ENCODE measurements around the gene LIPG.

LIPG gene

DNA sequence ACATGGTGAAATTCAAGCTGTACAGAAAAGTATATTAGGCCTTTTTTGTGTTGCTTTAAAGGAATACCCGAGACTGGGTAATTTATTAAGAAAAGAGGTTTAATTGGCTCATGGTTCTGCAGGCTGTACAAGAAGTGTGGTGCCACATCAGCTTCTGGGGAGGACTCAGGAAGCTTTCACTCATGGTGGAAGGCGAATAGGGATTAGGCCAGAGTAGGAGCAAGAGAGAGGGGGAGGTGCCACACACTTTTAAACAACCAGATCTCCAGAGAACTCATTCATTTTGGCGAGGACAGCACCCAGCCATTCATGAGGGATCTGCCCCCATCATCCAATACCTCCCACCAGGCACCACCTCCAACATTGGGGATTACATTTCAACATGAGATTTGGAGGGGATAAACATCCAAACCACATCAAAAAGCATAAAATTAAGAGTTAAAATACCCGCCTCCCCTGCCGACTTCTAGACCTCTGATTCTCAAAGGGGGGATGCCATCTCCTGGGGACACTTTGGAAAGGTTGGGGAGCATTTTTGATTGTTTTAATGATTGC is 15.1 kb upstream of the LIPG start:
- ChIA-PET POLR2A (no interaction called here), CTCF (interaction anchor here (0.9 kb wide), 1 partner anchor 234 kb away, joined by 3 read pairs; no protein-coding TSS in a partner anchor)
- TF ChIP-seq, protein P1, sequence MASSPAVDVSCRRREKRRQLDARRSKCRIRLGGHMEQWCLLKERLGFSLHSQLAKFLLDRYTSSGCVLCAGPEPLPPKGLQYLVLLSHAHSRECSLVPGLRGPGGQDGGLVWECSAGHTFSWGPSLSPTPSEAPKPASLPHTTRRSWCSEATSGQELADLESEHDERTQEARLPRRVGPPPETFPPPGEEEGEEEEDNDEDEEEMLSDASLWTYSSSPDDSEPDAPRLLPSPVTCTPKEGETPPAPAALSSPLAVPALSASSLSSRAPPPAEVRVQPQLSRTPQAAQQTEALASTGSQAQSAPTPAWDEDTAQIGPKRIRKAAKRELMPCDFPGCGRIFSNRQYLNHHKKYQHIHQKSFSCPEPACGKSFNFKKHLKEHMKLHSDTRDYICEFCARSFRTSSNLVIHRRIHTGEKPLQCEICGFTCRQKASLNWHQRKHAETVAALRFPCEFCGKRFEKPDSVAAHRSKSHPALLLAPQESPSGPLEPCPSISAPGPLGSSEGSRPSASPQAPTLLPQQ (tag by site-specific recombination; IDR thresholded peaks at IDR 0.05), result no peak
- TF ChIP-seq REPIN1 (tag by site-specific recombination; IDR thresholded peaks at IDR 0.05; ENCODE audit: low read depth) (no peak), ZNF670 (tag by site-specific recombination; IDR thresholded peaks at IDR 0.05; ENCODE audit: low read depth) (no peak), ZNF785 (tag by site-specific recombination; IDR thresholded peaks at IDR 0.05) (no peak), ZNF530 (tag by site-specific recombination; IDR thresholded peaks at IDR 0.05; ENCODE audit: low read depth) (no peak), ZBTB17 (tag by site-specific recombination; IDR thresholded peaks at IDR 0.05) (peak; percentile 35; the same call in 1 of the 2 replicates), KLF16 (tag by site-specific recombination; IDR thresholded peaks at IDR 0.05) (no peak), EGR2 (tag by site-specific recombination; IDR thresholded peaks at IDR 0.05; ENCODE audit: low read depth) (peak; percentile 83), GLIS1 (tag by site-specific recombination; IDR thresholded peaks at IDR 0.05) (peak; percentile 96), ZNF571 (tag by site-specific recombination; IDR thresholded peaks at IDR 0.05) (no peak), ZNF157 (tag by site-specific recombination; IDR thresholded peaks at IDR 0.05) (no peak), ZNF549 (tag by site-specific recombination; IDR thresholded peaks at IDR 0.05) (no peak), ZNF350 (tag by site-specific recombination; IDR thresholded peaks at IDR 0.05) (no peak), KLF9 (tag by site-specific recombination; IDR thresholded peaks at IDR 0.05; ENCODE audit: low read depth) (no peak), SETDB1 (IDR thresholded peaks at IDR 0.05; ENCODE audit: insufficient read length, low read length) (no peak), MZF1 (tag by site-specific recombination; IDR thresholded peaks at IDR 0.05; ENCODE audit: borderline replicate concordance) (peak; percentile 78; the same call in 1 of the 2 replicates), ZFHX2 (tag by site-specific recombination; conservative IDR thresholded peaks at IDR 0.05) (peak; percentile 83), ZFP41 (tag by site-specific recombination; IDR thresholded peaks at IDR 0.05; ENCODE audit: borderline replicate concordance) (no peak), ZNF677 (tag by site-specific recombination; IDR thresholded peaks at IDR 0.05) (no peak), GLI4 (tag by site-specific recombination; IDR thresholded peaks at IDR 0.05) (no peak), ZNF501 (tag by site-specific recombination; IDR thresholded peaks at IDR 0.05) (no peak), ZNF837 (tag by site-specific recombination; IDR thresholded peaks at IDR 0.05) (no peak), ZNF416 (tag by site-specific recombination; IDR thresholded peaks at IDR 0.05) (no peak), ZBTB8A (tag by site-specific recombination; IDR thresholded peaks at IDR 0.05) (no peak)
- TF ChIP-seq, protein P2, sequence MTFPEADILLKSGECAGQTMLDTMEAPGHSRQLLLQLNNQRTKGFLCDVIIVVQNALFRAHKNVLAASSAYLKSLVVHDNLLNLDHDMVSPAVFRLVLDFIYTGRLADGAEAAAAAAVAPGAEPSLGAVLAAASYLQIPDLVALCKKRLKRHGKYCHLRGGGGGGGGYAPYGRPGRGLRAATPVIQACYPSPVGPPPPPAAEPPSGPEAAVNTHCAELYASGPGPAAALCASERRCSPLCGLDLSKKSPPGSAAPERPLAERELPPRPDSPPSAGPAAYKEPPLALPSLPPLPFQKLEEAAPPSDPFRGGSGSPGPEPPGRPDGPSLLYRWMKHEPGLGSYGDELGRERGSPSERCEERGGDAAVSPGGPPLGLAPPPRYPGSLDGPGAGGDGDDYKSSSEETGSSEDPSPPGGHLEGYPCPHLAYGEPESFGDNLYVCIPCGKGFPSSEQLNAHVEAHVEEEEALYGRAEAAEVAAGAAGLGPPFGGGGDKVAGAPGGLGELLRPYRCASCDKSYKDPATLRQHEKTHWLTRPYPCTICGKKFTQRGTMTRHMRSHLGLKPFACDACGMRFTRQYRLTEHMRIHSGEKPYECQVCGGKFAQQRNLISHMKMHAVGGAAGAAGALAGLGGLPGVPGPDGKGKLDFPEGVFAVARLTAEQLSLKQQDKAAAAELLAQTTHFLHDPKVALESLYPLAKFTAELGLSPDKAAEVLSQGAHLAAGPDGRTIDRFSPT (tag by site-specific recombination; IDR thresholded peaks at IDR 0.05), result no peak
- TF ChIP-seq, protein P3, sequence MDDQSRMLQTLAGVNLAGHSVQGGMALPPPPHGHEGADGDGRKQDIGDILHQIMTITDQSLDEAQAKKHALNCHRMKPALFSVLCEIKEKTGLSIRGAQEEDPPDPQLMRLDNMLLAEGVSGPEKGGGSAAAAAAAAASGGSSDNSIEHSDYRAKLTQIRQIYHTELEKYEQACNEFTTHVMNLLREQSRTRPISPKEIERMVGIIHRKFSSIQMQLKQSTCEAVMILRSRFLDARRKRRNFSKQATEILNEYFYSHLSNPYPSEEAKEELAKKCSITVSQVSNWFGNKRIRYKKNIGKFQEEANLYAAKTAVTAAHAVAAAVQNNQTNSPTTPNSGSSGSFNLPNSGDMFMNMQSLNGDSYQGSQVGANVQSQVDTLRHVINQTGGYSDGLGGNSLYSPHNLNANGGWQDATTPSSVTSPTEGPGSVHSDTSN (CRISPR knock-in tag; IDR thresholded peaks at IDR 0.05), result no peak
- TF ChIP-seq, protein P4, sequence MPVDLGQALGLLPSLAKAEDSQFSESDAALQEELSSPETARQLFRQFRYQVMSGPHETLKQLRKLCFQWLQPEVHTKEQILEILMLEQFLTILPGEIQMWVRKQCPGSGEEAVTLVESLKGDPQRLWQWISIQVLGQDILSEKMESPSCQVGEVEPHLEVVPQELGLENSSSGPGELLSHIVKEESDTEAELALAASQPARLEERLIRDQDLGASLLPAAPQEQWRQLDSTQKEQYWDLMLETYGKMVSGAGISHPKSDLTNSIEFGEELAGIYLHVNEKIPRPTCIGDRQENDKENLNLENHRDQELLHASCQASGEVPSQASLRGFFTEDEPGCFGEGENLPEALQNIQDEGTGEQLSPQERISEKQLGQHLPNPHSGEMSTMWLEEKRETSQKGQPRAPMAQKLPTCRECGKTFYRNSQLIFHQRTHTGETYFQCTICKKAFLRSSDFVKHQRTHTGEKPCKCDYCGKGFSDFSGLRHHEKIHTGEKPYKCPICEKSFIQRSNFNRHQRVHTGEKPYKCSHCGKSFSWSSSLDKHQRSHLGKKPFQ (tag by site-specific recombination; IDR thresholded peaks at IDR 0.05), result no peak
- TF ChIP-seq, protein P5, sequence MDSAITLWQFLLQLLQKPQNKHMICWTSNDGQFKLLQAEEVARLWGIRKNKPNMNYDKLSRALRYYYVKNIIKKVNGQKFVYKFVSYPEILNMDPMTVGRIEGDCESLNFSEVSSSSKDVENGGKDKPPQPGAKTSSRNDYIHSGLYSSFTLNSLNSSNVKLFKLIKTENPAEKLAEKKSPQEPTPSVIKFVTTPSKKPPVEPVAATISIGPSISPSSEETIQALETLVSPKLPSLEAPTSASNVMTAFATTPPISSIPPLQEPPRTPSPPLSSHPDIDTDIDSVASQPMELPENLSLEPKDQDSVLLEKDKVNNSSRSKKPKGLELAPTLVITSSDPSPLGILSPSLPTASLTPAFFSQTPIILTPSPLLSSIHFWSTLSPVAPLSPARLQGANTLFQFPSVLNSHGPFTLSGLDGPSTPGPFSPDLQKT (IDR thresholded peaks at IDR 0.05; ENCODE audit: borderline replicate concordance, low read depth, low read length), result no peak

More for the DNA sequence above, 15.1 kb upstream of the LIPG start:
- H3K4me3 ChIP-seq (ENCODE audit: low read depth, low read length), result no peak overlapping the region
- no peaks in the 10 kb centered on the region for H3K36me3 ChIP-seq (ENCODE audit: control insufficient read depth in 2 of 2, insufficient read depth in 1 of 2, low read length in 2 of 2)
- H3K4me1 ChIP-seq (ENCODE audit: control insufficient read depth, insufficient read depth, low read length), result peaks cover 5% of the 10 kb centered on the region; the same call in 1 of the 2 replicates
- no peak overlapping the region for H3K27ac ChIP-seq (ENCODE audit: extremely low read depth, low read depth, low read length)
- no peaks in the 10 kb centered on the region for H3K9me3 ChIP-seq (ENCODE audit: control insufficient read depth, insufficient read depth, low read depth, low read length)
